ENCODE data around the gene BMP8A. TPM values are rescaled to one million over a fixed set of nuclear protein-coding genes. Genes with fewer than 3 reads are reported as not detected.

Gene BMP8A
- total and polyA plus RNA-seq, 8 donors = not detected

DNA sequence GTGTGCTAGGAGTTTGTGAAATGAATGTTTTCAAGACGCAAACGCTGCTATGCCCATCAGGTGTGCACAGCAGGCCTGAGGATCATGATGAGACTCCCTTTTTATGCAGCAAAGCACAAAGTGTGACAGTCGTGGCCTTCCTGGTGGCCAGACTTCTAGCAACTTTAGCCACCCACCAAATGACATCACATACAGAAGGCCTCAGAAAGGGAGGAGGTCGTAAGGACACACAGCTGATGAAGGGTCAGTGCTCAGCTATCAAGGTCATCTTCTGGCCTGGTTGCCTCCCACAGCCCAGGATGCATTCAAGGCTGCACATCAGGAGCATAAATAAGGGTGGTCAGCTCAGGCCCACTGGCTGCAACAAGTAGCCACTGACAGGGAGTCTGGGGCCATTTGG lies 36.6 kb downstream of the BMP8A start:
- WGBS, 5 donors = 74 to 91% (median 89%) methylated on average over 4 of the region's 4 CpGs
- no peaks in the 10 kb centered on the region for H3K9me3 ChIP-seq
- H3K27ac ChIP-seq = no peak overlapping the region
- DNase-seq = no peak
- H3K4me3 ChIP-seq = no peak overlapping the region
- intact Hi-C loops (cut with DNase I; ENCODE audit: low total_unique reads) = no loop called here
- H3K27me3 ChIP-seq = no peaks in the 10 kb centered on the region
- H3K4me1 ChIP-seq = peaks cover 0 to 18% (median 2%) of the 10 kb centered on the region in 4 donors
- TF ChIP-seq POLR2AphosphoS5 (IDR thresholded peaks at IDR 0.05) = no peak
- no peak for TF ChIP-seq CTCF (IDR thresholded peaks at IDR 0.05)
- no peak for TF ChIP-seq POLR2A (IDR thresholded peaks at IDR 0.05)
- TF ChIP-seq EP300 (IDR thresholded peaks at IDR 0.05) = no peak
- peaks cover 19 to 95% (median 84%) of the 10 kb centered on the region in 4 donors for H3K36me3 ChIP-seq

GRCh38 chr1:39529901-39530535 lies 38.6 kb downstream of the BMP8A start:
- no peak overlapping the region for H3K4me3 ChIP-seq
- H3K27ac ChIP-seq = no peak overlapping the region
- 85 to 98% (median 91%) methylated on average over 7 to 10 of the region's 10 CpGs for WGBS, 5 donors
- H3K9me3 ChIP-seq = no peaks in the 10 kb centered on the region
- peaks cover 19 to 97% (median 88%) of the 10 kb centered on the region in 4 donors for H3K36me3 ChIP-seq
- DNase-seq = no peak
- H3K27me3 ChIP-seq = no peaks in the 10 kb centered on the region
- intact Hi-C loops (cut with DNase I; ENCODE audit: low total_unique reads) = no loop called here
- no peak for TF ChIP-seq EP300 (IDR thresholded peaks at IDR 0.05)
- peaks cover 0 to 18% (median 2%) of the 10 kb centered on the region in 4 donors for H3K4me1 ChIP-seq

DNA sequence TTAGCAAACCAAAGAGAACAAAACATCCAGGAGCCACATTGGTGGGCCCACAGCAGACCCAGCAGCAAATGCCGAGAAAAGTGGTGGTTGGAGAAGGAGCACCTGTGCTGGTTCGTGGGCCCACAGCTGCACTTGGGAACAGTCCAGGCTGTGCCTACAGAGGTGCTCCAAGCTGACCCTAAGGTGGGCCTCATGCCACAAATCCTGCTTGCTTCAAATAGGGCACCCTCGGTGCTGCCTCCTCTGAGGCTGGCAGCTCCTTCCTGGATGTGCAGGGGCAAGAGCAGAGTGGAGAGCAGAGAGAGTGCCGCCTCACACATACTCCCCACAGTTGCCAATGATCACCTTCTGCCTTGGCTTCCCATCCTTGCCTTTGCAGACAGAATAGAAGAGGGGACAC lies 40.1 kb downstream of the BMP8A start:
- intact Hi-C loops (cut with DNase I; ENCODE audit: low total_unique reads) = no loop called here
- TF ChIP-seq CTCF (IDR thresholded peaks at IDR 0.05) = no peak
- TF ChIP-seq POLR2A (IDR thresholded peaks at IDR 0.05) = no peak
- TF ChIP-seq POLR2AphosphoS5 (IDR thresholded peaks at IDR 0.05) = no peak
- no peak for TF ChIP-seq EP300 (IDR thresholded peaks at IDR 0.05)
- peaks cover 0 to 5% (median 0%) of the 10 kb centered on the region in 4 donors for H3K4me1 ChIP-seq
- no peak for DNase-seq
- H3K27ac ChIP-seq = no peak overlapping the region
- H3K4me3 ChIP-seq = no peak overlapping the region
- no peaks in the 10 kb centered on the region for H3K9me3 ChIP-seq
- no peaks in the 10 kb centered on the region for H3K27me3 ChIP-seq
- H3K36me3 ChIP-seq = peaks cover 19 to 95% (median 91%) of the 10 kb centered on the region in 4 donors
- WGBS, 5 donors = 92 to 100% (median 97%) methylated on average over 2 to 4 of the region's 4 CpGs

- 90 to 96% (median 94%) methylated on average over 1 of the region's 1 CpG for WGBS, 5 donors
These were observed 42.0 kb downstream of the BMP8A start for GRCh38 chr1:39533442-39533841.

More at GRCh38 chr1:39533442-39533841, 42.0 kb downstream of the BMP8A start:
- intact Hi-C loops (cut with DNase I; ENCODE audit: low total_unique reads) = no loop called here
- Histone ChIP-seq H3K4me3 (no peak overlapping the region), H3K4me1 (no peaks in the 10 kb centered on the region), H3K36me3 (peaks cover 6 to 92% (median 87%) of the 10 kb centered on the region in 4 donors), H3K9me3 (no peaks in the 10 kb centered on the region), H3K27ac (no peak overlapping the region), H3K27me3 (no peaks in the 10 kb centered on the region)
- no peak for DNase-seq
- no peak for TF ChIP-seq POLR2AphosphoS5 (IDR thresholded peaks at IDR 0.05)
- TF ChIP-seq CTCF (IDR thresholded peaks at IDR 0.05) = no peak
- no peak for TF ChIP-seq POLR2A (IDR thresholded peaks at IDR 0.05)
- TF ChIP-seq EP300 (IDR thresholded peaks at IDR 0.05) = no peak
